Kidney tubule cell (primary cell): ENCODE results near the gene COL27A1.
"Not testable (repeated sequence)": the region's sequence is repeated elsewhere in the genome, so short reads cannot be mapped to it uniquely, and the experiment has no call there.

Experiments
- DNase-seq: peaks from one replicate; pipeline ENCODE4 v3.0.0-alpha.2; 2018; ENCODE audit warnings: low spot score

Gene COL27A1

GRCh38 chr9:114308361-114308950 is 153.1 kb downstream of the COL27A1 start:
- DNase-seq, result no peak

GRCh38 chr9:114309096-114309495 is 153.8 kb downstream of the COL27A1 start:
- DNase-seq, result no peak

- DNase-seq, result no peak
Observed at GRCh38 chr9:114310471-114311450, 155.4 kb downstream of the COL27A1 start.

GRCh38 chr9:114311571-114312512 is 156.5 kb downstream of the COL27A1 start:
- no peak for DNase-seq

- no peak for DNase-seq
Observed at GRCh38 chr9:114312513-114312875, 157.2 kb downstream of the COL27A1 start.

GRCh38 chr9:114313186-114313585 is 157.8 kb downstream of the COL27A1 start:
- no peak for DNase-seq

- DNase-seq, result no peak
Observed at GRCh38 chr9:114314256-114314867, 159.0 kb downstream of the COL27A1 start.

GRCh38 chr9:114314881-114315722 is 159.8 kb downstream of the COL27A1 start:
- DNase-seq, result peak; percentile 20

- DNase-seq, result no peak
Observed at GRCh38 chr9:114315723-114316363, 160.5 kb downstream of the COL27A1 start.

GRCh38 chr9:114316605-114317230 is 161.4 kb downstream of the COL27A1 start:
- DNase-seq, result peak; percentile 10

- no peak for DNase-seq
Observed at GRCh38 chr9:114317665-114318357, 162.5 kb downstream of the COL27A1 start.

- no peak for DNase-seq
Observed at GRCh38 chr9:114318416-114318815, 163.1 kb downstream of the COL27A1 start.

- no peak for DNase-seq
Observed at GRCh38 chr9:114319147-114319546, 163.8 kb downstream of the COL27A1 start.

- not testable (repeated sequence) for DNase-seq
Observed at GRCh38 chr9:114320710-114321109, 165.4 kb downstream of the COL27A1 start.

- DNase-seq, result peak; percentile 39
Observed at GRCh38 chr9:114321759-114322158, 166.4 kb downstream of the COL27A1 start.

- not testable (repeated sequence) for DNase-seq
Observed at GRCh38 chr9:114322160-114322818, 167.0 kb downstream of the COL27A1 start.

- not testable (repeated sequence) for DNase-seq
Observed at GRCh38 chr9:114322831-114323531, 167.6 kb downstream of the COL27A1 start, which contains the start of gene ORM1. ORM1 (plus strand) TSS chr9:114323098; CDS start chr9:114323134, 36 bp downstream.

- DNase-seq, result not testable (repeated sequence)
Observed at GRCh38 chr9:114323849-114324248, 168.5 kb downstream of the COL27A1 start.
